ENCODE results near the gene LPAR3. TPM values are rescaled to one million over a fixed set of nuclear protein-coding genes. Genes with fewer than 3 reads are reported as not detected.

The LPAR3 gene
- total RNA-seq, 1 experiment from 2014 or later: not detected

GRCh38 chr1:84800090-84801073 is 92.6 kb downstream of the LPAR3 start:
- in situ Hi-C loops (cut with HindIII; ENCODE audit: low pct_unique_long_range_greater_than_20kb, low sequenced_read_pairs): no loop called here
- DNase-seq (ENCODE audit: low read depth): no peak

- in situ Hi-C loops (cut with HindIII; ENCODE audit: low pct_unique_long_range_greater_than_20kb, low sequenced_read_pairs): no loop called here
- DNase-seq (ENCODE audit: low read depth): no peak
These were observed 95.4 kb downstream of the LPAR3 start for GRCh38 chr1:84797603-84798002.

DNA sequence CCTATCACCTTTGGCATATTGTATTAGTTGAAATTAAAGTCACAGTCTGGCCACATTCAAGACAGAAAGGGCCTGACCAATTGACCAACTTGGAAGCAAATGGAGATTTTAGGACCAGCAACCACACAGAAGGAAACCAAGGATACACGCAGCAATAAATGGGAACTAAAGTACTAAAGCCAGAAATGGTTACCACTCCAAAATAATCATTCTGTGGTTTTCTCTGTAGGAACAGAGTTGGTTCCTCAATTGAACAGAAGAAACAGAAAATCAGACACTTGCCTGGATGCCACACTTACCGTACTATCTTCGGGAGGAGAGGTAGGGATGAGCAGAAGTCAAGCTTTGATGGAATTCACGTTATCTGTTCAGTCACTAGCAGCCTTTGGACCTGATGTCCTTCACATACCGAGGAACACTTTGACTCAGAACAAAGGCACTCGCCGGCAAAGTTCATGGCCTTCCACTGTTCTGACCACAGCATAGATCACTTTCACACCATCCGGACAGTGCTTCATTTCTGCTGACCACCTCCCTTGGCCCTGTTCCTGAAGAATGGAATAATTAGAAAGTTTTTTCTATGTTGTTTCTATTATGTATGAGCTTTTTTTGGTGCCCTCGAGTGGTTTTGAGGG is 96.9 kb downstream of the LPAR3 start:
- in situ Hi-C loops (cut with HindIII; ENCODE audit: low pct_unique_long_range_greater_than_20kb, low sequenced_read_pairs): no loop called here
- no peak for DNase-seq (ENCODE audit: low read depth)

DNA sequence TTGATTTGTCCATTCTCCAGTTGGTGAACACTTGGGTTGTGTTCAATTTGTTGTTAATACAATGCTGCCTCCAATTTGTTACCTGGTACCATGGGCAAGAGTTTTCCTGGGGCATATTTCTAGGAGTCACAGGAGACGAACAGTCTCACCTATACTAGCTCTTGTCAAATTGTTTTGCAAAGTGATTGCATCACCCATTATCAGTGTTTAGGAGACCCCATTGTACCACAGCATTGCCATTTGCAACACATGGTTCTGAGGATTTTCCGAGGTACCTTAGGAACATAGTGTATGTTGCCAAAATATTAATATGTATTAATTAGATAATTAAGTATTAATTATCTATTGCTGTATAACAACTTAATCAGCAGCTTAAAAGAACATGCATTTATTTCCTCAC is 97.8 kb downstream of the LPAR3 start:
- DNase-seq (ENCODE audit: low read depth): no peak
- in situ Hi-C loops (cut with HindIII; ENCODE audit: low pct_unique_long_range_greater_than_20kb, low sequenced_read_pairs): no loop called here

DNA sequence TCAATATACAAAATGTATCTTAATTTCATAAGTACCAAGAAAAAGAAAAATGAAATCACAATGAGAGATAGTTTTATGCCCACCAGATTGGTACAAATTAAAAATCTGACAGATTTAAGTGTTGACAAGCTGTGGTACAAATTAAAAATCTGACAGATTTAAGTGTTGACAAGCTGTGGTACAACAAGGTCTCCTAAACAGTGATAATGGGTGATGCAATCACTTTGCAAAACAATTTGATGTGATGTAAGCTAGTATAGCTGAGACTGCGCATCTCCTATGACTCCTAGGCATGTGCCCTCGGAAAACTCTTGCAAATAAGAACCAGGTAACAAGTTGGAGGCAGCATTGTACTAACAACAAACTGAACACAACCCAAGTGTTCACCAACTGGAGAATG is 100.6 kb downstream of the LPAR3 start:
- no peak for DNase-seq (ENCODE audit: low read depth)
- in situ Hi-C loops (cut with HindIII; ENCODE audit: low pct_unique_long_range_greater_than_20kb, low sequenced_read_pairs): no loop called here

GRCh38 chr1:84789014-84789413 is 104.0 kb downstream of the LPAR3 start:
- no peak for DNase-seq (ENCODE audit: low read depth)
- in situ Hi-C loops (cut with HindIII; ENCODE audit: low pct_unique_long_range_greater_than_20kb, low sequenced_read_pairs): no loop called here

DNA sequence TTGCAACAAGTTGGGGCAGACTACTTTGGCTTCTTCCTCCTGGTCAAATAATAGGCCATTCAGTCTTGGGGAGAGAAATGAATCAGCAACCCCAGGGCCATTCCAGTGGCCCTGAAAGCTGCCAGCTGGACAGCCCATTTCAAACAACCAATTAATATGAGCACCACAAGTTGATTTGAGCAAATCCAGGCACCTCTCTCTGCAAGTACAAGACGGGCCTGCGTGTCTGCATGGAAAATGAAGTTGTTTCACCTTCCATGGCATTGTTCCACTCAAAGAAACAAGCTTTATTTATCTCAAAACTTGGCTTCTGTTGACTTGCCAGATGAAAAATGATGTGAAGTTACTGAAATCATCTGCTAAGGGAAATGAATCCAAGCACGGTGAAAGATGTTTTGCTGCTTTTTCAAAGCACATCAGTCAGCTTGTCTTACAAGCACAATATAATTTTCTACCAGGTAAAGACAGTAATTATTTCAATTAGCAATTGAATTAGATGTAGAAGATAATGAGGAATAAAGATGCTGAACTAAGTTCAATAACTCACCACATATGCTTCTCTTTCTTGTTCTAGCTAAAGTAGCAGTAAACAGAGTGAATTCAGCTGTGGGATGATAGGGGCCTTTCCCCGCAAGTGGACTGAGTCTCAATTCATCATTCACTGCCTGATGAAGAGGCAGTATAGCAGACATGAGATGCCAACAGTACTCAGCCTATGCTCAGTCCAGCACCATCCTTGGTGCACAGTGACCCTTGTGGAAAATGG is 107.6 kb downstream of the LPAR3 start:
- no peak for DNase-seq (ENCODE audit: low read depth)
- in situ Hi-C loops (cut with HindIII; ENCODE audit: low pct_unique_long_range_greater_than_20kb, low sequenced_read_pairs): no loop called here

DNA sequence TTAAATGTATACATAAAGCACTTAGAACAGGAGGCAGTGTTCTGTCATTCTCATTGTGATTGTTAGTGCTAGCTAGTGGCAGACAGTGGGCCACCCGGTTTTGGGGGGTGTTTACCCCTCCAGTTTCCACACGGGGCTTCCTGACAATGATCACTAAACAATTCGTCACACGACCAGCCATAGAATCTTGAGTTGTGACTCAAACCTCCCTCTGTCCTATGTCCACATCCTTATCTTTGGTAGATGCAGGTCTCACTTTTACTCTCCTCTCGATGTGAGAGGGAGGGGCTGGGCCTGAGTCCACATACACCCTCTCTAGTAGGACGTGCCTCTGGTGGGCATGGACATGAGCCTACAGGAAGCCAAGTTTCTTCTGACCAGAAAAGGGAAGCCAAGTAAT is 110.1 kb downstream of the LPAR3 start:
- in situ Hi-C loops (cut with HindIII; ENCODE audit: low pct_unique_long_range_greater_than_20kb, low sequenced_read_pairs): no loop called here

DNA sequence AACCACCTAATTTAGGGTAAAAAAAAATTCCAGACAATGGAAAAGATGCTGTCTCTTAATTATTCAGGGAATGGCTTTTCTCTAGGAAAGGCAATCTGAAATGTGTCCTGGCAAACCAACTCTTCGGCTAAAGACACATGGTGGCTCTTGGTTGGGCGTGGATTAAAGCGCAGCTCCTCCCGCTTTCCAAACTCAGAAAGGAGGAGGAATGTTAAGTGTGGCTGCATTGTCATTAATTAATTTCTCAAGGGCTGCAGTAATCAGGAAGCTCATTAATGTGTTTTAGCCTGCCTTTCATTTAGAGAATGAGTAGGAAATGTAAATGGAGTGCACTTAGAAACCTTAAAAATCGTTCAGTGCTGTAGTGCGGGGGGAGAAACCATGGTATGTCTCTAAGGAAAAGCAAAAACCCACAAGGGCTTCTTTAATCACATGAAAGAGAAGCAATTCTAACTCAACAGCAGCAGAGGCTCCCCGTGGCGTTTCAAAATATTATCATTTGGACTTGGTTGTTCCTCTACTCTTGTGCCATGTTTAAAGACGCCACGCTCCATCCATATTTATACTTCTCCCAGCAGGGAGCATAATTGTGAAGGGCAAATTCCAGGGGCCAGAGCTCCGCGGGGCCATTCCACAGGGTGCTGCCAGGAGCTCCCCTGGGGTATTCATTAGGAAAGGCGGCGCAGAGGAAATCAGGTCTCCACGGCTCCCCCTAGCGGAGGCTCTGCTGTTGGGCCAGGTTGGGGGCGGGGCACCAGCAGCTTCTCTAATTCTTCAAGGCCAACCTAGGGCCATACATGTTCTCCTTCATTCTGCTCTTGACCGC is 110.8 kb downstream of the LPAR3 start:
- peak; percentile 59 for DNase-seq (ENCODE audit: low read depth)
- in situ Hi-C loops (cut with HindIII; ENCODE audit: low pct_unique_long_range_greater_than_20kb, low sequenced_read_pairs): no loop called here

More for the DNA sequence above, 110.1 kb downstream of the LPAR3 start:
- DNase-seq (ENCODE audit: low read depth): no peak

- no peak for DNase-seq (ENCODE audit: low read depth)
- in situ Hi-C loops (cut with HindIII; ENCODE audit: low pct_unique_long_range_greater_than_20kb, low sequenced_read_pairs): no loop called here
These were observed 112.8 kb downstream of the LPAR3 start for GRCh38 chr1:84780000-84780716.

DNA sequence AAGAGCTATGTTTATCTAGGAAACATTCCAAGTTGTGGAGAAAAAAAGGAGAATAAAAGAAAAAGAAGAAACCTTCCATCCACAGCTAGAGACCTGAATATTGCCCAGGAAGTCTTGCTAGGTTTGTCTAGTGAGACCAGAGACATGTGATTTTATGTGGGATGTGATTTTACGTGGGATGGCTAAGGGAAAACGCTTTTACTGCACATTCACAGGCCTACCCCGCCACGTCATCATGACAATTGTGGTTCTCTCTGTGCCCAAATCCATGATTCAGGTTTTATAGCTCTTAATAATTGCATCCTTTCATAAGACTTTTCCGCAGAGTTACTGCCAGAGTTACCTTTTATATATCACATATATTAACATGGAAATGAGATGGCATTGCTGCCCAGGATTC is 116.4 kb downstream of the LPAR3 start:
- in situ Hi-C loops (cut with HindIII; ENCODE audit: low pct_unique_long_range_greater_than_20kb, low sequenced_read_pairs): no loop called here
- DNase-seq (ENCODE audit: low read depth): no peak

- in situ Hi-C loops (cut with HindIII; ENCODE audit: low pct_unique_long_range_greater_than_20kb, low sequenced_read_pairs): no loop called here
- no peak for DNase-seq (ENCODE audit: low read depth)
These were observed 117.5 kb downstream of the LPAR3 start for GRCh38 chr1:84775535-84775920.

GRCh38 chr1:84774669-84775534 is 118.1 kb downstream of the LPAR3 start:
- in situ Hi-C loops (cut with HindIII; ENCODE audit: low pct_unique_long_range_greater_than_20kb, low sequenced_read_pairs): no loop called here
- no peak for DNase-seq (ENCODE audit: low read depth)

GRCh38 chr1:84773933-84774497 is 119.0 kb downstream of the LPAR3 start:
- in situ Hi-C loops (cut with HindIII; ENCODE audit: low pct_unique_long_range_greater_than_20kb, low sequenced_read_pairs): no loop called here
- DNase-seq (ENCODE audit: low read depth): no peak

- DNase-seq (ENCODE audit: low read depth): no peak
- in situ Hi-C loops (cut with HindIII; ENCODE audit: low pct_unique_long_range_greater_than_20kb, low sequenced_read_pairs): no loop called here
These were observed 119.8 kb downstream of the LPAR3 start for GRCh38 chr1:84773195-84773594.

DNA sequence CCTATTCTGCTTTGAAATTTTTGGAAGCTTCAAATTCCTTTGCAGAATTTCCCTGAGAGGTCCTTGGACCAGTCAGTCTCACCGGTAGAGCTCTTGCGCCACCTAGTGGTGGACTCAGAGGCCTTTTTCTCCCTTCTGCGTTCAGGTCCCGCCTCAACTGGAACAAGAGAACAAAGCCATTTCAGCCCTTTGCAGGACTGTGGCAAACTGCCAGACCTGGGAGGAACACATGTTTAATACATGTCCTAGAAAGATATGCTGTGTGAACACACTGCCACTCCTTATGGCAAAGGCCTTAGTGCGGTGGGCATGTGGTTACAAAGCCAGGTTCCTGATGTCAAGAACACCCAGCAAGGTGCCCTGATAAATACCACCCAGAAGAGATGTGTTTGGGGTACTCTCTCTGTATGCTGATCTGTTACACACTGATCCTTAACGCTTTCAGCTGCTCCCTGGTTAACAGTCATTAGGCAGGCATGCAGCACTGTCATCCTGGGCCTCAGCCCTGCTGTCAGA is 120.5 kb downstream of the LPAR3 start:
- in situ Hi-C loops (cut with HindIII; ENCODE audit: low pct_unique_long_range_greater_than_20kb, low sequenced_read_pairs): no loop called here
- DNase-seq (ENCODE audit: low read depth): peak; percentile 52

All from Caki2 (cell line).